HG02973 (cell line): Measurements from ENCODE around the gene CENATAC.
"Not testable (repeated sequence)": the region's sequence is repeated elsewhere in the genome, so short reads cannot be mapped to it uniquely, and the experiment has no call there.

Source experiments
- ATAC-seq: cut with Tn5 transposase; IDR thresholded peaks from one replicate; pipeline ENCODE4 v1.9.1; 2021; ENCODE audit warnings: moderate library complexity; ENCODE audit not compliant: unreplicated experiment

CENATAC gene

DNA sequence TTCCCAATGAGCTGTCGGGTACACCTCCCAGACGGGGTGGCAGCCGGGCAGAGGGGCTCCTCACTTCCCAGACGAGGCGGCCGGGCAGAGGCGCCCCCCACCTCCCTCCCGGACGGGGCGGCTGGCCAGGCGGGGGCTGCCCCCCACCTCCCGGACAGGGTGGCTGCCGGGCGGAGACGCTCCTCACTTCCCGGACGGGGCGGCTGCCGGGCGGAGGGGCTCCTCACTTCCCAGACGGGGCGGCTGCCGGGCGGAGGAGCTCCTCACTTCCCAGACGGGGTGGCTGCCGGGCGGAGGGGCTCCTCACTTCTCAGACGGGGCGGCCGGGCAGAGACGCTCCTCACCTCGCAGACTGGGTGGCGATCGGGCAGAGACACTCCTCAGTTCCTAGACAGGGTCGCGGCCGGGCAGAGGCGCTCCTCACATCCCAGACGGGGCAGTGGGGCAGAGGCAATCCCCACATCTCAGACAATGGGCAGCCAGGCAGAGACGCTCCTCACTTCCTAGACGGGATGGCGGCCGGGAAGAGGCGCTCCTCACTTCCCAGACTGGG, 6.4 kb upstream of the CENATAC start:
- ATAC-seq, result not testable (repeated sequence)

DNA sequence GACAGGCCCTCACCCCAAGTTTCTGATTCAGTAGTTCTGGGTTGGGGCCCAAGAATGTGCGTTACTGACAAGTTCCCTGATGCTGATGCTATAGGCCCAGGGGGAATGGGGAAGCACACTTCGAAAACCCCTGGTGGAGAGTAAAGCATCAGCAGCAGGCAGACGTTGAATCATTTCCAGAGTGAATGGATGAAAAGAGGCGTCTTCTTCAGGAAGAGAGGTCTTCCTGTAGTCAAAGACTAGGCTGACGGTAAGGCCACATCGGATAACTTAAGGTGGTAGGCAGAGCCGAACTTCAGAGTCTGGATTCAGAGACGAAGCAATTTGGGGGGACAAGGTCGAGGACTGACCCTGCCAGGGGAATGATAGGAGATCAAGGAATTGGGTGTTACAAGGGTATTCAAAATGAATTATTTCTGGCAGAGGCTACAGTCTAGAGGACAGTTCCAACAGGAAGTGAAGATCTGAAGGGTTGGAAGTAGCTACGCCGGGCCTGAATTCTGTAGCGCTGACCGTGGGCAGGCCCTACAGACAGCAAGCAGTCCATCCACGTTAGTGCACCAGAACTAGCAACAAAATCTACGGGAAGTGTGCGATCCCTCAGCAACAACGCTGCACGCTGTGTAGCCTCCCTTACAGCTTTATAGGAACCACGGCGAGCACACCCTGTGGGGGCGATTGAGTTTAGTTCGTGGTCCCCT, 862 bp upstream of the CENATAC start:
- ATAC-seq, result peak; percentile 21

DNA sequence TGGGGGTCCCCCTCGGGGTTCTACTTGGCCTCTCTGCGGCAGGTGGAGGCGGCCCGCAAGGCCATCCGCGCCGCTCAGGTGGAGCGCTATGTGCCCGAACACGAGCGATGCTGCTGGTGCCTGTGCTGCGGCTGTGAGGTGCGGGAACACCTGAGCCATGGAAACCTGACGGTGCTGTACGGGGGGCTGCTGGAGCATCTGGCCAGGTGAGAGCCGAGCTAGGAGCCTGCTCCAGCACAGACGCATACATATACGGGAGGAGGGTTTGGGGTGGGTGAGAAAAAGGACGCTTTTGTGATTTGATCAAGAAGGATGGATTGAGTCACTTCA, 415 bp downstream of the CENATAC start:
- peak; percentile 1 for ATAC-seq

DNA sequence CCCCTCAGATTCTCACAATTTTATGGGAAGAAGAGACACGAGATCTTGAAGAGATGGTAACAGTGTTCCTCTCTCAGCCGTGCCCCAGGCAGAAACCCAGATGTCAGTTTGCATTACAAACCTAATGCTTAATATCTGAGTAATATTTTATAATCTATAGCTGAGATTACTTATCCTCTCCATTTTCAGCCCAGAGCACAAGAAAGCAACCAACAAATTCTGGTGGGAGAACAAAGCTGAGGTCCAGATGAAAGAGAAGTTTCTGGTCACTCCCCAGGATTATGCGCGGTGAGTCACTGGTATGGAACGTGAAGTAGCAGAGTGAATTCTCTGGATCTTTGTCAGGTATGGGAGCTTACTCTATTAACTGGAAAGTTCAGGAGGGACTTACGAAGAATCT, 884 bp downstream of the CENATAC start:
- no peak for ATAC-seq

DNA sequence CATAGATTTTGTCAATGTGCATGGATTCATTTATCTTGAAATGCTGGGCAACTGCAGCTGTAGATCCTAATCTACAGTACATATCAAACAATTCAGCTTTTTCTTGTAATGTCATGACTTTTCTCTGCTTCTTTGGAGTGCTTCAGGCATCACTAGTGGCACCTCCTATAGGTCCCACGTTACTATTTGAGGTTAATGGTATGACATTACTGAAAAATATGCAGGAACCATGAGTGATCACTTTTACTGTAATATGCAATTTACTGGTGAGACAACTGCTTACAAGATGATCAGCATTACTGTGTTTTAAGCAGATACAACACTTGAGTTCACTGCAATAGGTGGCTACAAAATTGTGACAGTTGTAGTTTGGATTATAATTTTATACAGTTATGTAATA, 3.0 kb downstream of the CENATAC start:
- no peak for ATAC-seq

DNA sequence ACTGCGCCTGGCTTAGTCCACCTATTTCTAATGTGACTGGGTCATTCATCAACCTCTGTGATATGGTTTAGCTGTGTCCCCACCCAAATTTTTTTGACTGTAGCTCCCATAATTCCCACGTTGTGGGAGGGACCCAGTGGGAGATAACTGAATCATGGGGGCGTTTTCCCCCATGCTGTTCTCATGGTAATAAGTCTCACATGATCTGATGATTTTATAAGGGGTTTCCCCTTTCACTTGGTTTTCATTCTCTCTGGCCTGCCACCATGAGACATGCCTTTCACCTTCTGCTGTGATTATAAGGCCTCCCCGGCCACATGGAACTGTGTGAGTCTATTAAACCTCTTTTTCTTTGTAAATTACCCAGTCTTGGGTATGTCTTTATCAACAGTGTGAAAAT, 8.7 kb downstream of the CENATAC start:
- ATAC-seq, result no peak

DNA sequence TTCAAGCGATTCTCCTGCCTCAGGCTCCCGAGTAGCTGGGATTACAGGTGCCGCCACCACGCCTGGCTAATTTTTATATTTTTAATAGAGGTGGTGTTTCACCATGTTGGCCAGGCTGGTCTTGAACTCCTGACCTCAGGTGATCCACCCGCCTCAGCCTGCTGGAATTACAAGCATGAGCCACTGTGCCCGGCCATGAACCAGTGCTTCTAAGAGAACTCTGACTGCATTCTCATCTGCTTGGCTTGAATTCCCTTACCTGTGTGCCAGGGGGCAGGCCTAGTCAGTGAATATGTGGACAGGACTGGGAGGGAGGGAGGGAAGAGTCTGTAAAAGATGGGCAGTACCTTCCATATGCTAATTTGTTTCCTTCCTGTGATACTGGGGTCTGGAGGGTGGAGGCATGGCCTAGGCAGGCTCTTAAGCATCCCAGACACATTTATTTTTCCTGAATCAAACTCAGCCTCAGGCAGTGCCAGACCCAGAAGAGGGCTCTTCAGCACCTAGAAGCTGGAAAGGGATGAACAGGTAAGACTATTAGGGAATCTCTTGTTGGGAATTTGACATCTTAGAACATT, 13.6 kb downstream of the CENATAC start:
- ATAC-seq, result no peak

DNA sequence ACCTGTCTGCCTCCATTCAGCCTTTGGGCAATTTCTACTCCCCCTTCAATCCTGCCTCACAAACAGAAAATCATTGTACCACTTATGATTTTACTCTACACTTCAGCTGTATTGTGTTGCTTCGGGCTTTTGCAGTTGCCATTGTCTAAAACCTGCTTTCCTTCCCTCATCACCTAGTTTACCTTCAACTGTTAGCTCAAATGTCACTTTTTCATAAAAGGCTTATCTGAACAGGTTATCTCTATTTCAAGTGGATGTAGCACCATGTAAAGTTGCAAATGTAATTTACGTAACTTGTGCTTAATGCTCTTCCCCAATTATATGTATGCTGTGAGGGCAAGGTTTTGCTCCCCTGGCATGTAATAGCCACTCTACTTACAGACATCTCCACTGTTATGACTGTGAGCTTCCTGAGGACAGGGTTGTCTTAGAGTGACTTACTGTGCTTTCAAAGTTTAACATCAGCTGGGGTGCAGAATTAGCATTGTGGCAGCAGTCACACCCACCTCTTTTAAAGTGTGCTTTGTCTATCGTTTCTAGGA, 14.8 kb downstream of the CENATAC start:
- no peak for ATAC-seq

DNA sequence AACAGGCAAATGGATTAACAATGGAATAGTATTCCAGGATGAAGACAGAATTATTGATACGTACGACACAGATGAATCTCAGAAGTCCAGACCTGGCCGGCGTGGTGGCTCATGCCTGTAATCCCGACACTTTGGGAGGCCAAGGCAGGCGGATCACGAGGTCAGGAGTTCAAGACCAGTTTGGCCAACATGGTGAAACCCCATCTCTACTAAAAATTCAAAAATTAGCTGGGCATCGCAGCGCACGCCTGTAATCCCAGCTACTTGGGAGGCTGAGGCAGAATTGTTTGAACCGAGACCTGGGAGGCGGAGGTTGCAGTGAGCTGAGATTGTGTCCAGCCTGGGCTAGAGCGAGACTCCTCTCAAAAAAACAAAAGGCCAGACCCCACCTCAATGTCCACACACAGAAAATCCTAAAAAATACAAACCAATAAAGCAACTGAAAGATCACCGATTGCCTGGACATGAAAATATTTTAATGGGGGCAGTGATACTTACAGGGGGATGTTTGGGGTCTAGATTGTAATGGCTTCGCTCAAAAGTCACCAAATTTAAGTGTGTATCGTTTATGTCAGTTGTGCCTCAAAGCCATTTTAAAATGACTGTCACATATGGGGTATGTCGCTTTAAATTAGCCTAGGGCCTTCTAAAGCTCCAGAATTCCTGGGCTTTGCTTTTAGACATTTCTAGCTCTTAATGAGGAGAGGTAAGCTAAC, 16.4 kb downstream of the CENATAC start:
- ATAC-seq, result no peak

DNA sequence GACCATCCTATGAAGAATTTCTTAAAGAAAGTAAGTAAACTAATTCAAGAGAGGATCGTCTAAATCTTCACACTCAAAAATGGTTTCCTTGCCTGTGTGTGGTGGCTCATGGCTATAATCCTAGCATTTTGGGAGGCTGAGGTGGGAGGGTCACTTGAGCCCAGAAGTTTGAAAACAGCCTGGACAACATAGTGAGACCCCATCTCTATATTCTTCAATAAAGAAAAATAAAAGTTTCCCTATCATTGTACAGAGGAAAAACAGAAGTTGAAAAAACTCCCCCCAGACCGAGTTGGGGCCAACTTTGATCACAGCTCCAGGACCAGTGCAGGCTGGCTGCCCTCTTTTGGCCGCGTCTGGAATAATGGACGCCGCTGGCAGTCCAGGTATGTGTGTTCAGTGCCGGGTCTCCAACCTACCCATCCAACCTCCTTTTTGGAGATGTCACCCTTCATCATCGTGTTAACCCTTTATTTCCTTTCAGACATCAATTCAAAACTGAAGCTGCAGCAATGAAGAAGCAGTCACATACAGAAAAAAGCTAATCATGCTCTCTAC, 17.2 kb downstream of the CENATAC start:
- ATAC-seq, result no peak

DNA sequence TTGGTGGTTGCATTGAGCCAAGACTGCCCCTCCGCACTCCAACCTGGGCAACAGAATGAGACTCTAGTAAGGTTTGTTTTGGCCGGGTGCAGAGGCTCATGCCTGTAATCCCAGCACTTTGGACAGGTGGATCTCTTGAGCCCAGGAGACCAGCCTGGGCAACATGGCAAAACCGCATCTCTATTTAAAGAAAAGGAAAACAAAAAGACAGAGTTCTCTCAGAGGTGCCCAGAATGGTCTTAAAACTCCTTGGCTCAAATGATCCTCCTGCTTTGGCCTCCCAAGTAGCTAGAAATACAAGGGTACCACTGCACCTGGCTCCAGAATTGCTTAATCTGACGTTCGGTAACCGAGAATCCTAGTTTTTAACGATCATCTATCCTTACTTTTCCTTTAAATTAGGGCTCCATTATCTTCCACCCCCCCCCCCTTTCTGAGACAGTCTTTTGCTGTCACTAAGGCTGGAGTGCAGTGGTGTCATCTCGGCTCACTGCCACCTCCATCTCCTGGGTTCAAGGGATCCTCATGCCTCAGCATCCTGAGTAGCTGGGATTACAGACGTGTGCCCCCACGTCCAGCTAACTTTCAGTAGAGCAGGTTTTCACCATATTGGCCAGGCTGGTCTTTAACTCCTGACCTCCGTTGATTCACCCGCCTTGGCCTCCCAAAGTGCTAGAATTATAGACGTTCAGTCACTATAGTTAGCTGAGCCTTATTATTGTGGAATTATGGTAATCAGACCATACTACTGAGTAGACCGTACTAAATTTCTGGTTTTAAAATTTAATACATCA, 18.5 kb downstream of the CENATAC start:
- ATAC-seq, result no peak

DNA sequence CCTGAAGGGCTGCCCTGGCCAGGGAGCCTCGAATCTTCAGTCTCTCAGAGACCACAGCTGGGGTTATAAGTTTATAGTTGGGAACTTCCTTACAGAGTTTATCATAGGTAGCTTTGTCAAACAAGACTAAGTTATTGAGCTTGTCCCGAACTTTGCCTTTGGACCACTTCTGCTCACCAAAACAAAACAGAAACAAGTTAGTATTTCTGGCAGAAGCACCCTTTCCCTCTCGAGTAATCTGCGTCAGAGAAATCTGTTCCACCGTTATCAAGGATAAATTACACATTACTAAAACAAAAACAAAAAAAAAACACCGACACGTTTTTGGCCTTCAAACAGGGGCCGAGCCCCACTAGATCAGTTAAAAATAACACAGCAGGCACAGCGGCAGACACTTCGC, 19.4 kb downstream of the CENATAC start:
- not testable (repeated sequence) for ATAC-seq

DNA sequence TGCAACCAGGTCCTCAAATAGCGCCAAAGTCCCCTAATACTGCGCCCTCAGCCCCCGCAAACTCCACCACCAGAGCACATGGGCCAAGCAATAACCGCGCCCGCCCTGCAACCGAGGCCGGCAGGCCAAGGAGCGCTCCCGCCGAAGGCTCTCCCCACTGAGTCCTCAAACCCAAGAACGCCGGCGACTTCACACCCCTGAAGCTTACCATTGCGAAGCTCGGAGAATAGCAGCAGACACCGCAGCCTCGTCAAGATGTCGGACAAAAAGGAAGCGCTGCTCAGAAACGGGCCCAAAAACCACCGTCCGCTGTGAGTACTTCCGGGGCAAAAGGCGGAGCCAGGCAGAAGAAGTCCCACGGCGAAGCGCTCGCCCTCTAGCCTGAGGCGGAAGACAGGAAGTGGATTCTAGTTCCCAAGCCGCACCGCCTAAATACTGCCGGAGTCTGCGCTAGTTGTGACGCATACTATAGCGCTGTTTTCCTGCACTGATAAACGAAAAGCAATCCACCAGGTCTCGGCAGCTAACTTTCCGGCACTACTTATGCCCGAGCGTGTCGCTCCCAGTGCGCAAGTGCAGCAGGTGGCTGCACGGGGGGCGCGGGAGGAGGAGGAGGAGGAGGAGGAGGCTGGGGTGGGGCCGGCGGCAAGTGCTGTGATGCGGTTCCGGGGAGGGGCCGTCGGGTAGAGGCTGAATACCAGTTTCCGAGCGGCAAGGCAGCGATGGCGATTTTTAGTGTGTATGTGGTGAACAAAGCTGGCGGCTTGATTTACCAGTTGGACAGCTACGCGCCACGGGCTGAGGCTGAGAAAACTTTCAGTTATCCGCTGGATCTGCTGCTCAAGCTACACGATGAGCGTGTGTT, 20.4 kb downstream of the CENATAC start, which contains the start of the genes RPS25 and TRAPPC4:
Gene RPS25, minus strand, starts transcription at position 270 of the 865 bp plus-strand sequence. Its CDS starts 59 bp downstream, at position 211.
Gene TRAPPC4, plus strand, starts transcription at position 693 of the 865 bp plus-strand sequence. Its CDS starts 30 bp downstream, at position 723.
- ATAC-seq, result peak; percentile 79

DNA sequence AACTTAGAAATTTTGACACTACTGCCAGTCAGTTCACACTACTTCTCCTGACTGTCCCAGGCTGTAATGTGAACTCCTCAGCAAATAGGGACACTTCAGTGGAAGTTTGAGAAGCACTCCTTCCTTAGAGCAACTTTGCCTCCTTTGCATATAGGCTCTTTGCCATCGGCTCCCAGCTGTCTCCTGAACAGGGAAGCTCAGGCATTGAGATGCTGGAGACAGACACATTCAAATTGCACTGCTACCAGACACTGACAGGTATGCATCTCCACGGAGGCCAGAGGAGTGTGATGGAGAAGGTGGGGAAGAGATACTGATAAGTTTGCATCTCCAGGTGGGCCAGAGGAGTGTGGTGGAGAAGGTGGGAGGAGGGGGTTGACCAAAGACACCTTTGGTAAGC, 22.1 kb downstream of the CENATAC start:
- no peak for ATAC-seq

DNA sequence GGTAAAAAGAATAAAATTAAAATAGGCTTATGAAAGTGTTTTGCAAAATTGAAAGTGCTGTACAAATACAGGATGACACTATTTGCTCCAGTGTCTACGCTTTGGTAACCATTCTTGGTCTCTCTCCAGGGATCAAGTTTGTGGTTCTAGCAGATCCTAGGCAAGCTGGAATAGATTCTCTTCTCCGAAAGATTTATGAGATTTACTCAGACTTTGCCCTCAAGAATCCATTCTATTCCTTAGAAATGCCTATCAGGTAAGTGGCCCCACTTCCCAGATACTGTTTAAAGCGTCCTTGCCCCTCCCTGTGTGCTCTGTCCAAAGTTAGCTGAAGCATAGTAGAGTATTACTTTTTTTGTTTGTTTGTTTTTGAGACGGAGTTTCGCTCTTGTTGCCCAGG, 23.7 kb downstream of the CENATAC start:
- no peak for ATAC-seq

DNA sequence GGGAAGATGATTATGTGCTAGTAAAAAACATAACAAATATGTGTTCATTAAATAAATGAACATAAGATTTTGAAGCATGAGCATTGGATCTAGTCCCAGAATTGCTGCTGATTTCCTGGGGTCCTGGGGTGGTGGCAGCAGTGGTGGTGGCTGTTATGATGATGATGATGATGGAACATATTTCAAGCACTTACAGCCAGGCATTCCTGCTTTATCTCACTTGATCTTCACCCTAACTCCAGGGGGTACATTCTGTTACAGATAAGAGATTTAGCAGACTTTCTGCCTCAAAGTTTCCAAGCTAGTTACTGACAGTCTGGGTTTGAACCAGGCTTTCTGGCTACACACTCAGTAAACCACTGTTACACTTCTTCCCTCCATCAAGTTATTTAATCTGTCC, 25.8 kb downstream of the CENATAC start:
- no peak for ATAC-seq

DNA sequence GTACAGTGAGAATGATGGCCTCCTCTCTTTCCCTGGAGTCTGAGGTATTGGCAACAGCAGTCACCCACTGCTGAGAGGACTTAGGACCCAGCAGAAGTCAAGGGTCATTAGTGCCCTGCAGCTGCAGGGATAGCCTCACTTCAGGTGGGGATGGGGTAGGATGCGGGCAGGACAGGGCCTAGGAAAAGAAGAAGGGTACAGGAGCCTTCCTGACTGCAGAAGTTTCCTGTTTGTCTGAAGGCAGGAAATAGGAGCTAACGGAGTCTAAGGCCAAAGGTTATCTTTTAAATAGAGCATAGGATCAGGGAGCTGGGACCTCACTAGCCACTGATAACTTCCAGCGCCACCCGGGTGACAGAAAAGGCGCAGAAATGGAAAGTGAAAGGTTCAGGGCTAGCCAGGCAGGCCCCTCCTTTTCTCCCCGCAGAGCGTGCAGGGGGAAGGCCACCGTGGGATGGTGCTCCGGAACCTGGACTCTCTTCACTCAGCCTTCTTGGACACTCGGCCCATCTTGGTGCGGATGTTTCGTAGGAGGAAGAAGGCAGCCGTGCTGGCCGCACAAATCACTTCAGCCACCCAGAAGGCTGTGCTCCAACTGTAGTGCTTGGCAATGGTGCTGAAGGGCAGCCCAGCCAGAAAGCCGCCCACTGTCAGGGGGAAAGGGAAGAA, 26.6 kb downstream of the CENATAC start:
- no peak for ATAC-seq

DNA sequence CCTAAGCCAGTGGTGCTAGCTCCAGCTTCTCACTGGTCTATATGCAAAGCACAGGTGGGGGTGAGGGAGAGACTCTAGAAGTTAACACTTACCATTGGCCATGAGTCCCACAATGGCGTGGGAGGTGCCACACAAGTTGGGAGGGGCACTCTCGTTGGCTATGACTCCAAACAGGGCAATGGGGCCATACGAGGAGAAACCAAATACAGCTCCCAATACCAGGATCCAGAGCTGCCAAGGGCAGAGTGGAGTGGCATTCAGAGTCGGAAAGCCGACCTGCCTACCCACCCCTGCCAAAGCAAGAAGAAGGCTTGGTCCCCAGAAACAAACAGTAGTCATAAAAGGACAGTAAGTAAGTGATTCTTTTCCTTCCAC, 27.1 kb downstream of the CENATAC start:
- ATAC-seq, result no peak

DNA sequence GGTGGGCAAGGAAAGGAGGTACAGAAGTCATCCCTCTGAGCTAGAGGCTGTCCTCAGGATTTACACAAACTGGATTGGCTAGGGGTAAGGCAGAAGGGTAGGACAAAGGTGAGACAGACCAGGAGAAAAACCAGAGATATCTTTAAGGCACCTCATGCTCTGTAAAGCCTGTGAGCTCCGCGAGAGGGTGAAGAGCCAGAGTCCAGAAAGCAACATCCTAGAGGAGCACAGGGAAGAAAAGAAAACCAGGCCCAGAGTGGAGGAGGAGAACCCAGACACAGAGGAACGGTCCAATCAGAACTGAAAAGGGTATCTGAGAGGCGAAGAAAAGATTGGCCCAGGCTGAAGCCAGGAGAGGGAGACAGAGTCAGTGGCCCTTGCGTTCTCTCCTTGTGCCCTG, 27.6 kb downstream of the CENATAC start:
- no peak for ATAC-seq
